NCI-H526 (cell line): ENCODE results near the gene SYN1.
"Not testable (repeated sequence)": the region's sequence is repeated elsewhere in the genome, so short reads cannot be mapped to it uniquely, and the experiment has no call there.

Experiments
- DNase-seq, 2 experiments: peaks; one replicate each; lab custom pipeline; 2025; lab: John Stamatoyannopoulos, UW

The SYN1 gene

DNA sequence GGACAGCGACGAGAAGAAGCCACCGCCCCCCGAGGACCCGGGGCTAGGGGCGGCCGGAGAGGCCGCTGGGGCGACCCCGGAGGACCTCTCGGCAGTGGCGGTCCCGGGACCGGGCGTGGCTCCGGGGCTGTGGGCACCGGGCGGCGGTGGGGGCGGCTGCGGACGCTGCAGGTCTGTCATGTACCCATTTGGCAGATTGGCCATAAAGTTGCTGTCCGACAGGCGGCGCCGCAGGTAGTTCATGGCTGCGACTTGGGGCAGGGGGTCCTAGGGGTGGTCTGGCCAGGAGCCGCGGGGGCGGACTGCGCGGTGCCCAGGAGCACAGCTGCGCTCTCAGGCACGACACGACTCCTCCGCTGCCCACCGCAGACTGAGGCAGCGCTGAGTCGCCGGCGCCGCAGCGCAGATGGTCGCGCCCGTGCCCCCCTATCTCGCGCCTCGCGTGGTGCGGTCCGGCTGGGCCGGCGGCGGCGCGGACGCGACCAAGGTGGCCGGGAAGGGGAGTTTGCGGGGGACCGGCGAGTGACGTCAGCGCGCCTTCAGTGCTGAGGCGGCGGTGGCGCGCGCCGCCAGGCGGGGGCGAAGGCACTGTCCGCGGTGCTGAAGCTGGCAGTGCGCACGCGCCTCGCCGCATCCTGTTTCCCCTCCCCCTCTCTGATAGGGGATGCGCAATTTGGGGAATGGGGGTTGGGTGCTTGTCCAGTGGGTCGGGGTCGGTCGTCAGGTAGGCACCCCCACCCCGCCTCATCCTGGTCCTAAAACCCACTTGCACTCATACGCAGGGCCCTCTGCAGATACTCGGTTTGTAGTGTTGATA, at the start of gene SYN1:
Gene SYN1, minus strand, starts transcription at position 372 of the 817 bp plus-strand sequence. Its CDS starts 129 bp downstream, at position 243.
- DNase-seq = peak; percentile 51 to 89

DNA sequence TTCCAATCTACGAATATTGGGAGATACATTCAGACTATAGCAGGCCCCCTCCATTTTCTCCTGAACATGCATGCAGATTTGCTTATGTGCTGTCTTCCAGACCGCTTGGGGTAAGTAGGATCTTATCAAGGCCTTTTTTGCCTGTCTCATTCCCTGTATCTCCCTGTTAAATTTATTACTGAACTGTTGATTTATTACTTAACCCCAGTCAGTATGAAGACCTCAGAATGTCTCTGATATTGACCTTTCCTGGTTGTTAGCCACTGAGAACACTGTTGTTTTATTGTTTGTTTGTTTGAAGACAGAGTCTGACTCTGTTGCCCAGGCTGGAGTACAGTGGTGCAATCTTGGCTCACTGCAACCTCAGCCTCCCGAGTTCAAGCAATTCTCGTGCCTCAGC, 46.1 kb upstream of the SYN1 start:
- DNase-seq = not testable (repeated sequence)

DNA sequence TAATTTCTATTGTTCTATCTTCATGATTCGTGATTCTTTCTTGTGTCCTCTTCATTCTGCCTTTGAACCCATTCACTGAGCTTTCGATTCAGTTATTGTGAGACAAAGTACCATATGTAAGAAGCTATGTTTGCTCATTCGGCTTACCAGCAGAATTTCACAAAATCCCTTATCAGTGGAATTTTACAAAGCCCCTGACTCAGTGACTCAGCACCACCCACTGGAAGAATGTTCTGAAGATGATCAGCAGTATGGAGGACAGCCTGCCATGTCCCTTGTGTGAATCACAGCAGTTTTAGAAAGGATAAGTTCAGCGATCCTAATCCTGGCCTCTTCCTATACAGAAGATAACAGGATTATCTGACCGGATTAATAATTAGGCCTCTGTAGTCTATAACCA, 45.1 kb upstream of the SYN1 start:
- DNase-seq = no peak

DNA sequence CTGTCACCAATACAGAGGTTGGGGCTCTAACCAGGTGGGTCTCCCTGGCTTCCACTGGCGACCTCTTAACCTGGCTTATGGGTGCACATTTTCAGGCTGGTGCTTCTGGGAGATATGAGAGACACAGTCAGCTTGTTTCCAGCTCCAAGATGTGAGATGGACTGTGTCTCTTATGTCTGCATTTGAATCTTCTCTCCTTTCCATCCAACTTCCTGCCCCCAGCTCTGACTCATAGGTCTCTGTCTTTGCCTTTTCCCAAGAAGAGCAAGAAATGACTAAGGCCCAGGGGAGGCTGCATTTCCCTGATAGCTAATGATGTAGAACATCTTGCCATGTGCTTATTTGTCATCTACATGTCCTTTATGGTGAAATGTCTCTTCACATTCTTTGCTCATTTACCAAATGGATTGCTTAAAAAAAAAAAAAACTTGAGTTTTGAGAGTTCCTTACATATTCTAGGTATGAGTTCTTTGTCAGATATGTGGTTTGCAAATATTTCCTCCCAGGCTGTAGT, 42.5 kb upstream of the SYN1 start:
- no peak for DNase-seq

DNA sequence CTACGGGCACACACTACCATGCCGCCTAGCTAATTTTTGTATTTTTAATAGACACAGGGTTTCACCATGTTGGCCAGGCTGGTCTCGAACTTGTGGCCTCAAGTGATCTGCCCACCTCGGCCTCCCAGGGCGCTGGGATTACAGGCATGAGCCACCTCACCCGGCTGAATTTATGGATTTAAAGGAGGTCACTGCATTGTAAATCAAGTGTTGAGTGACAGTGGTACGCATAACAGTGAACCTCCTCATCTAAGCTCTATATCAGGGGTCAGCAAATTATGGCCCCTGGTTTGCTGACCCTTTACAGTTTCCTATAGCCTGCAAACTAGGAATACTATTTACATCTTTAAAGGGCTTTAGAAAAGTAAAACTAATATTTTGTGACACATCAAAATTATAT, 41.9 kb upstream of the SYN1 start:
- DNase-seq = no peak

DNA sequence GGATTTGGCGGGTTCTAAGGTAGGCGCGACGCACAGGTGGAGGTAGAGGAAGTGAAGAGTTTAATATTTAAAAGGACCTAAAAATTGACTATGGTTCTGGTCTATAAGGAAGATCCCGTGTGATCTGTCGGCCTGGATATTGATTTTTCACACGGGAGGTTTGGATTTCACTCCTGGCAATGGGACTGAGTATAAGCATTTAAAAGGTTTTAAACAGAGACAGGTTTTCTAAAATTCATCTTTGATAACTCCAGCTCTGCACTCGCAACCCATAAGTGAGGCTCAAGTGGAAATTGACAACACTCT, 39.7 kb upstream of the SYN1 start:
- peak in 1 of 2 experiments; percentile 29 for DNase-seq

DNA sequence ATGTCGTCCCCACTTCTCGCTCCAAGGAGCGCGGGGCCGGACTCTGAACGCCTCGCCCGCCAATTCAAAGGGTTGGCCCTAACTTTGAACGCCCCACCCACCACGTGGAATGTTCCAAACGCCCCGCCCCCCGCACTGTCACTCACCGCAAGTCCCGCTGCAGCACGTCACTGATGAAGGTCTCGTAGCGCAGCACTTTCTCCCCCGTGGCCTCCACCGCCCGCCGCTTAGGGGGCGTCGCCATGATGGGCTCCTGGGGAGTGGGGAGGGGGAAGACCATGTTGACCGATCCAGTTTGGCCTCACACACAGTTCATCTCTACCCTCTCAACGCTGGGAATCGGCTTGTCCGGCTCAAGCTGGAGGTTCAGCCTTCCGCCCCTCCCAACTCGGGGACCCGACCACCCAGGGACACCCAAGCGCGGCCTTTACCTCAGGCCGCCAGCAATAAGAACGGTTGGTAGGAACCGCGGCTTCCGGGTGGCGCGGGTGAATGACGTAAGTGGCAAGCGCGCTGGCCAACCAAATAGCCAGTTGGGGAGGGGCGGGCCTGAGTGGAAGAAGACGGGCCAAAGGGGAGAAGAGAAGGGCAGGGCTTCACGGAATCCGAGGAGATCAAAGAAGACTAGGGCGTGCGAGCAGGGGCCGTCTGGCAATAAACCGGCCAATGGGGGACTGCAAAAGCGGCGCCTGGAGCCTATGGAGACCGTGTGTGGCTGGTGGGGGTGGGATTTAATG, 39.2 kb upstream of the SYN1 start, which contains the start of gene UXT:
Gene UXT, minus strand, starts transcription at position 497 of the 737 bp plus-strand sequence. Its CDS starts 253 bp downstream, at position 244.
- DNase-seq = peak; percentile 94 to 95

DNA sequence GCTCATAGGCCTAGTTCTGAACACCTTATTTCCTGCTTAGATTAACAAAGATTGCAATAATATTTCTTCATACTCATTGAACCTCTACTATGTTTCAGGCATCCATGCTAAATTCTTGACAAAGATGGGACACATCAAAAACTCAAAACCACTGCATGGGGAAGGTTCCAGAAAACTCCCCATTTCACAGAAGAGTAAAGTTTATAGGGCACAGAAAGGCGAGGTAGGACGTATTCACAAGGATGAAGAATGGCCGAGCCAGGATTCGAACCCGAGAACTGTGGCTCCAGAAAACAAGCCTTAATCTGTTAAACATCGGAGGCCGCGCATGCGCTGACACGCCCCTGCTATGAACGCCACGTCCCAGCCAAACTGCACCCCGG, 38.6 kb upstream of the SYN1 start:
- no peak for DNase-seq

DNA sequence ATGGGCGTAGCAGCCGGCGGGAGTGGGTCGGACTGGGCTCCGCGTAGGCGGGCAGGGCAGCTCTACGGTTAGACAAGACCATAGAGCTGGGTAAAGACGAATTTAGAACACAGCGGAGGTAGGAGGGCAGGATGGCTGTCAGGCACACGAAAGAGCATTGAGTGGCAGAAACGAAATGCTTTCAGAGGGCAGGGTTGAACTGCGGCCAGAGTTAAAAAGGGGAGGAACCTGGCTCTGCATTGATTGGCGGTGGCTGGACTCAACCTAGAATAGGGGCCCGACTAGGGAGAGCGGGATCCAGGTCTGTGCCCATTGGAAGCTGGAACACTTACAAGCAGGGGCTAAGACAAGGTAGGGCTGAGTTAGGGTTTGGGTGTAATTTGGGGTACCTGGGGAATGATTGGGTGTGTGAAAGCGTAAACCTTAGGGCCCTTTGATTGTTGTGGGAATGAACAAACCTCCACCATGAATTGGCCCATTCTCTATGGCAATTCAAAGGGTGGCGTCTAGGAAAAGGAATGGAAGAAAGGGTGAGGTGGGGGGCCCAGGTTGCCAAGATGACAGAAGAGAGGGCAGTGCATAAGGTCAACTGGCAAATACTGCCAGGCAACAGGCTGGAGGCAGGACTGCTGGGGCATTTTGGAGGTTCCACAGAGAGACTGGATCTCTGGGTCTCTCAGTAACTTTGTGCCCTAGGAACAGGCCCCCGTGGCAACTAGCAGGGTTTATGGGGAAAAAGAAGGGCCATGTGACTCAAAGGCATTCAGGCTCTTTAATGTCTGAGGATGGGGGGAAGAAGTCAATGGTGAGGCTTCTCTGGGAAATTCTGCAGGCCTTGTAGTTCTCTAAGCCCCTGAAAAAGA, 31.6 kb upstream of the SYN1 start:
- DNase-seq = no peak

DNA sequence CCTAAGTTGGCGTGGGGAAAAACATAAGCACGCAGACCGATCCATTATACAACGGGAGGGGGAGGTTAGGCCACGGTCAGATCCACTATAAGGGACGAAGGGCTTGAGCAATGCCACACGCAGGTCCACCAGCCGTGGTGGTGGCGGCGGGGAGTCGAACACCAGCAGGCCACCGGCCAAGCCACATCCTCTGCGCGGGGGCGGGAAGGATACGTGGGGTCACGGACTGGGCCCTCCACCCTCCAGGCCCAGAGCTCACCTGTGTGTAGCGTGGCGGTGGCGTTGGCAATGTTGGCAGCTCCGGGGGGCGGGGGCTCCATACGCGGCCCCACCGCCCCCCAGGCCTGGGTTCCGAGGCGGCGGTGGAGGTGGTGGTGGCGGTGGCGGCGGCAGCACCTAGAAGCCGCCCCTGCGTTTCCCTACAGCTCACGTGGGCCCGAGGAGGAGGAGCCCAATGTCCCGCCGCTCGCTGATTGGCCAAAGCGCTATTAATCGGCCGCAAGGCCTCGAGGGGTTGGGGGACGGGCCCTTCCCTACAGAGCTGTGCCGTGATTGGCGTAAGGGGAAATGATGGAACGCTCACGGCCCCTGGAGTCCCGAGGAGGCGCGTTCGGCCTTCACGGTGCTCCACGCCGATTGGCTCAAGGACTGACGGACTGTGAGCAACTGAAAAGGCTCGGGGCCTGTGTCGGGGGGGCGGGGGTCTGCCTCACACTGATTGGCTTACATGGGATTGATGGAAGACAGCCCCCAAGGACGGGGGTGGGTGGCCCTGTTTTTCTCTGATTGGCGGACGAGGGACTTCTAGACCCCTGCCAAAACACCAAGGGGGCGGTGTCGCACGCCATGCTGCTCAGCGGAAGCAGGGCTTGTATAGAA, 30.7 kb upstream of the SYN1 start, which contains the start of gene ELK1:
Gene ELK1, minus strand, starts transcription at position 400 of the 879 bp plus-strand sequence. CDS start 9,122 bp downstream, outside the sequence.
- DNase-seq = peak; percentile 98

DNA sequence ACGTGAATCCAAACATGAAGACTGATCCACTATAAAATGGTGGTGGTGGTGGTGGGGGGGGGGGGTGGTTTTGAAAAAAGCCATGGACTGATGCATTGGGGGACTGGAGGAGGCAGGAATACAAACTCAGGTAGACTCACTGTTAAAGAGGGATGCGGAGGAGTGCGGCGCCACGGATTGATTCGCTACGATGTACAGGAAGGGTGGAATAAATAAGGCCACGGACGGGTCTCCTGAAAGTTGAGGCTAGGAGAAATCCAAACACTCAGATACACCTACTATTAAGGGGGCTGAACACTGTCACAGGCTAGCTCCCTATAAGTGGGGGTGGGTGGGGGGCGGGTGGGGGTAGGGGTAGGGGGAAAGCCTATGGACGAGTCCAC, 30.1 kb upstream of the SYN1 start:
- peak in 1 of 2 experiments; percentile 17 for DNase-seq

DNA sequence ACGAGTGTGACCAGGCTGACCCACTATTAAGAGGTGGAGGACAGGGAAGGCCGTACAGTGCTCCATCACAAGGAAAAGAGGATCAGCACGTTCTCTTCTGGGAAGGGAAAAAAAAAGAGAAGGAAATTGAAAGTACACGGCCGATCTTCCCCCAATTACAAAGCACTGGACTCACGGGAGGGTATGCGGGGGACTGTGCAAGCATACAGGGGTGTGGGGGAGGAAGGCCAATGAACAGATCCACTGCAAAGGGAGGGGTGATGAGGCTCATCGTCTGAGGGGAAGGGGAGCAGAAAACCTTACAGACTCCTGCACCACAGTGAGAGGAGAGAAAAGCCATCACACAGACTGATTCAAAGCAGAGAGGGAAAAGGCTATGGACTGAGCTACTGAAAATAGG, 29.6 kb upstream of the SYN1 start:
- no peak for DNase-seq

DNA sequence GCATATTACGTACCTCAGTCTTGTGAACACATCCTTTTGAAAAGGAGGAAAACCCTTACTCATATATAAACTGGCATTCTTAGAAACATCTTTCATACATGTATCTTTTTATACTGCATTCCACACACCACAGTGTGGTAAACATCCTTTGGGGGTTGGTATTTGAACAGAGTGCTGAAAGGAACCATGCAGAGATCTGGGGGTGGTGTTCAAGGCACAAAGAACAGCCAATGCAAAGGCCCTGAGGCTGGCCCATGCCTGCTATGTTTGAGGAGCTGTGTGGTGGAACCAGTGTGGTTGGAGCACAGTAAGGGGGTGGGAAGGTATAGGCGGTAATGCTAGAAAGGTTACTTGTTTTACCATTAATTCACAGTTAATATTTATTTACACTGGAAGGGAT, 28.7 kb upstream of the SYN1 start:
- no peak for DNase-seq

DNA sequence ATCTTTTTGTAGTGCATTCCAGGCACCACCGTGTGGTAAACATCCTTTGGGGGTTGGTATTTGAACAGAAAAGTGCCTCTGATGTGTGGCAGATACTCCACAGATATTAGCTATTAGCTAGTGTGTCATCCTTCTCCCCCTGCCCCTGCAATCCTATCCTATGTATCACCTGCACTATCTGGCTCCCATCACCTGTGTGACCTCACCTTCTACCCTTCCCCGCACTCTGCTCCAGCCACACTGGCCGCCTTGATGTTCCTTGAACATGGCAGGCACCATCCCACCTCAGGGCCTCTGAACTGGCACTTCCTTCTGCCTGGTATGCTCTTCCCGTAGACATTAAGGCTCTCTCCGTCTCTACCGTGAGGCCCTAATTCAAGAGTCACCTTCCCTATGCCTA, 27.0 kb upstream of the SYN1 start:
- no peak for DNase-seq

DNA sequence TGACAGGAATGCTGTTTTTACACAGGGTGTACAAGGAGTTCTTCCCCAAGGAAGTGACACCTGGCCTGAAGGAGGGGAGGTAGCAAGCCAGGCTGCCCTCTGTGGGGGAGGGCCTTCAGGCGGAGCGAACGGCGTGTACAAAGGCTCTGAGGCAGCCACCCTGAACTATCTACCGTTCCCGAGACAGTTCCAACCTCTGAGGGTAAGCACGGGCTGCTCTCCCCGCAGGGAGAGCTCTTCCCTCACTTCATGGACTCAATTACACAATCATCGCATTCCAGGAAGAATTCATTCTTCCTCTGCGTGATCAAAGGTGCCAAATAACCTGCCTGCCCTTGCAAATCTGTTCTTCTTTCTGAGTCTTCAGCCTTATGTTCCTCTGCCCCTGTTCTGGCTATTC, 25.9 kb upstream of the SYN1 start:
- DNase-seq = no peak

DNA sequence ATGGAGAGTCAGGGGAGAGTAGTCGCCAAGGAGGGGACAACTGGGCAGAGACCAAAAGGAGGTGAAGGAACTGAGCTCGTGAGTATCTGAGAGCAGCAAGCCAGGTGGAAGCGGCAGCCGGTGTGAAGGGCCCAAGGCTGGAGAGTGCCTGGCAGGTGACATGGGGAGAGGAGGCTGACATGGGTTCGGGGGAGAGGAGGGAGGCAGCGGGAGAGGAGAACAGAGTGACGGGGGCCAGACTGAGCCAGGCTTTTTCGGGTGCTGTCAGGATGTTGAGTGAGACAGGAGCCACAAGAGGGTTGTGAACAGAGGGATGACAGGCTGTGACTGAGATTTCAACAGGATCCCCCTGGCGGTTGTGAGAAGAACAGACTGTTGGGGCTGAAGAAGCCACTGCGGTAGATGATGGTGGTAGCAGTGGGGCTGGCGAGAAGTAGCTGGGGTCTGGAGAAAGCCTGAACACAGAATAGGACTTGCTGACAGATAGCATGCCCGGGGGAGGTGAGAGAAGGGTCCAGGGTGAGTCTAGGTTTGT, 25.0 kb upstream of the SYN1 start:
- peak in 1 of 2 experiments; percentile 46 for DNase-seq

DNA sequence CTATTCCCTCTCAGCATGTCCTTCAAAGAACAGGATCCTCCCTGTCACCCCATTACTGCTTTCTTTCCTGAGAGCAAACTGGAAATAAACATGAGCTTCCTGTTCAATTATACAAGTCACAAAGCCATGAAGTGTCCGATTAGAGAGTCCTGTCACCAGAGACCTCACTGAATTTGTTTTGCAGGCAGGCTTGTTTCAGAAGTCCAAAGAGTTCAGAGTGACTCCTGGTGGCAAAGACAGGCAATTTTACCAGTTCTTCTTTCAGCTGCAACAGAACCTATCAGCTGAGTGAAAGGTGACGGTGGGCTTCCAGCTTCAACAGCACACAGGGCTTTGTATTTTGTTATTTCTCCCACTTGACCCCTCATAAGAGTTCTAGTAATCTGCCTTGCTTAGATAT, 24.3 kb upstream of the SYN1 start:
- peak in 1 of 2 experiments; percentile 1 for DNase-seq

DNA sequence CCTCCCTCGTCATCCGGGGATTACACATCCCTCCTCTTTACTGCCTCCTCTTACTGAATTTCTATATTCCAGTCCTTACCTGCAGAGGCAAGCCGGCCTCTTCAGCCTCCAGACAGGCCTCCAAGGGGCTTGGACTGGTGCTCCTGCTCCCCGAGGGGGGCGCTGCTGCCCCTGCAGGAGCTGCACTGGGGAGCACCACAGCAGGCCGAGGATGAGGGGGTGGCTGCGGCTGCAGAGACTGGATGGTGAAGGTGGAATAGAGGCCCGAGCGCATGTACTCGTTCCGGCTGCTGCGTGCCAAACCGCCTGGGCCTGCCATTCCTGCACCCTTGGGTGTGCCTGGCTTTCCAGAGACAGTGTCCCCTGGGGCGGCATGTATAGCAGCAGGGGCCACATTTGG, 19.2 kb upstream of the SYN1 start:
- DNase-seq = no peak

DNA sequence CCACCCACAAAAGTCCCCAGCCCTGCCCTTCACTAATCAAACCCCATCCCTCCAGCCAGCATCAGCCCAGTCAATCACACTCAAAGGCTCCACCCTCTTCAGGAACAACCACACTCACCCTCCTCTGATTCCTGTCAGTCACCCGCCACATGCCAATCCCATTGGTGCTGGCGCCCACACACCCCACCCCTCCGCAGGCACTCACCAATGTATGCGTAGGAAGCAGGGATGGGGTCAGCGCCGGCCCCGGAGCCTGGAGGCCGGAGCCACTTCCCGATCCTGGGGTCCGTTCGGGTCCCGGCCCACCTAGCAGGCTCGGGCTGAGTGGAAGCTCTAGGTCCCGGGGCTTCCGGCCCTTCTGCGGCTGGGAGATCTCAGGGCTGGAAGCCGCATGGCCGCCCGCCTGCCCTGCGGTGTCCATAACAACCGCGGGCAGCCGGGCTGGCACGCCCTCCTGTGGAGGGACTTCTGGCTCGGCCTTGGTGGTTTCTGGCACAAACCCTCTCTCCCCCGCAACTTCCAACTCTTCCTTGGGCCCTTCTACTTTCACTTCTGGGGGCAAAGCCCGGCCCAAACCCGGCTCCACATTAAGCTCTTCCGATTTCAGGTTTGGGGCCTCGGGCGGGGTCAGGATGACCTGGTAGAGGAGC, 18.0 kb upstream of the SYN1 start:
- no peak for DNase-seq

DNA sequence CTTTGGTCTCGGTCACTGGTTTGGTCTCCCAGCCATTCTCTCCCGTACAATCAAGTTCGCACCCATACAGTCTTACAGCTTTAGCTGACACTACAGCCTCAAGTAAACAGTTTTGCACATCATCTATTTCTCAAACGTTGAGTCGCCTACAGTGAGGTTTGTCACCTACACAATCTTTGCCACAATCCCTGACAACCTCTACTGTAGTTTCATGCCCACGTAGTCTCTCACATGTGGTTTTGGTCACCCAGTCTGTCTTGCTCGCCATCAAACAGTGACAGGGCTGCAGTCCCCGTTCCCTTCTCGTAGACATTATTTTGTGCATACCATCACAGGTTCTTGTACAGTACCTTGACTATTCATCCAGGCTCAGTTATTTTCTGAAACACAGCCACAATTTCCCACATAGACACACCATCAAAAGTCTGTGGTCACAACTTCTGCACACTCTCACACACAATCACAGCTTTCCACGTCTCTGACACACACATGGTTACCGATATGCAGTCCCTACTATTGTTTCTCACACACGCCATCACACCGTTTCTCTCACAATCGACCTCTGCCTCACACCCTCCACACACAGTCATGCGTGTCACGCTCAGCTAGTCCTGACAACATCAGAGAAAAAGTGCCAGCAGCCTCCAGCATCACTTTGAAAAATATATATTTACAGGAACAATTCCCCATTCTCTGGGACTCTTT, 15.4 kb upstream of the SYN1 start:
- no peak for DNase-seq
